Measurements from ENCODE around the gene CPAMD8. TPM values are rescaled to one million over a fixed set of nuclear protein-coding genes. Genes with fewer than 3 reads are reported as not detected.

Gene CPAMD8
- total RNA-seq, 2 experiments from 2014 or later, result 0.11 to 0.41 TPM

DNA sequence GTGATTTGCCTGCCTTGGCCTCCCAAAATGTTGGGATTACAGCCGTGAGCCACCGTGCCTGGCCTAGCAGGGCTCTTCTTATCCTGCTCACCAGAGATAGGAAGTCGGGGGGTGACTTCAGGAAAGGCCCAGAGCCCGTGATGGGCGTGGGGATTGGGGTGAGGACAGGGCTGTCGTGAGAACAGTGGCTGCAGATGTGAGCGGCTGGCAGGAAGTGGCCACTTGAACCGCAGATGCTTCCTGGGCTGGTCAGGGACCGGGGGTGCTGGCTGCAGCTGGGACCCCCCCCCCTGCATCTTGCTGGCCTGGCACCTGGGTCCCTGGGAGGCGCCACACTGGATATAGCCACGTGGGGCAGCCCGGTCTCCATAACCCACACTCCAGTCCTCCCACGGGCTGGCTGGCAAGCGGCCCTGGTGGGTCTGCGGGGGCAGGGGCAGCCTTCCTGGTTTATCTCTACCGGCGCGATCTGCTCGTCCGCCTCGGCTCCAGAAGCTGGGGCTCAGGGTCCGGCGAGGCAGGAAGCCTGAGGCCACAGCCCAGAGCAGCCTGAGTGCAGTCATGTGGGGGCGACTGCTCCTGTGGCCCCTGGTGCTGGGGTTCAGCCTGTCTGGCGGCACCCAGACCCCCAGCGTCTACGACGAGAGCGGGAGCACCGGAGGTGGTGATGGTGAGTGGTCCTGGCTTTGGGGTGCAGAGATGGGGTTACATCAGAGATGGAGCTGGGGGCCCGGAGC is 137.8 kb downstream of the CPAMD8 start, which contains the start of gene F2RL3:
TSS of gene F2RL3 (plus strand) at position 371 of the 737 bp plus-strand sequence. CDS start at position 562, 191 bp downstream.
- POLR2A ChIA-PET, result no interaction called here
- ATAC-seq (no peak), DNase-seq (no peak)
- no peaks in the 10 kb centered on the region for H3K9me3 Mint-ChIP-seq (ENCODE audit: low read depth)
- intact Hi-C loops (cut with DNase I, micrococcal nuclease), result no loop called here
- H3K36me3 Mint-ChIP-seq (ENCODE audit: low read depth), result no peaks in the 10 kb centered on the region
- peaks cover 17% of the 10 kb centered on the region for H3K27me3 Mint-ChIP-seq
- CTCF ChIA-PET, result no interaction called here
- no peak within 1 kb of the TSS for H3K27ac Mint-ChIP-seq
- H3K4me3 Mint-ChIP-seq, result no peak within 1 kb of the TSS
- H3K4me1 Mint-ChIP-seq, result peaks cover 5% of the 10 kb centered on the region

DNA sequence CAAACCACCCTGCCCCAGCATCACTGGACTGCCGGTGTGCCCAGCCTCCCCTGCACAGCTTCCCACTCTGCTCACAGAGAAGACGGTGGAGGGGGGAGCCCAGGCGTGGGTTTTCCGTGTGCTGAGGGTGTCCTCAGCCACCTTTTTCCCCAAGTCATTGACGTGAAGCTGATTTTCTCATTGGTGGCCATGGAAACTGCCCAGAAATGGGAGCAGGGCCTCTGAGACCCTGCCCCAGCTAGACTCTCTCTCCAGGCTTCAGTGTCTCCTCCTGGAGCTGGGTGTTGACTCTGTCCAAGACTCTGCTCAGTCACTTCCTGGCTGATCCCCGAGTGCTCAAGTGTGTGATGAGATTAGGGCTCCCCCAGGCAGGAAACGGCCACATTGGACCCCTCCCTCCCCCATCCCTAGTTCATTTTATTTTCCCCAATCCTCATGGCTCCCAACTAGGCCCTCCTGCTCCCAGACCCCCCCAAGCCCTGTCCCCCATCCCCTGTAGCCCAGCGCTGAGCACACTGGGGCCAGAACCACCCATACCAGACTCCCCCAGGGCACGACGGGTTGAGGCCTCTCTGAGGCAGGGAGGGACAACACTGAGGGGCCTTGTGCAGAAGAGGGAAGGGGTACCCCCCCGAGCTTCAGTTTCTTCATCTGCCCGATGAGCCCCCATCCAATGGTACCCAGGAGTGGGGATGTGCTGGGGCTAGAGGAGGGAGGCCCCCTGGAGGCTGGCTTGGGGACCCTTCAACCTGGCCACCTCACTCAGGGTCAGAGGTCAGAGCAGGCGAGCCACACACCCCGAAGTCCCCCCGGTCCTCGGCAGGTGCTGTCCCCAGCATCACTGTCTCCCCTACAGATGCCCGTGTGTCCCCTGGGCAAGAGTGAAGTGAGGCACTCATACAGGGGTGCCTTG is 139.0 kb downstream of the CPAMD8 start:
- ChIA-PET CTCF (no interaction called here), POLR2A (interaction anchor here (0.6 kb wide), 1 partner anchor 1762 kb away, joined by 3 read pairs; no protein-coding TSS in a partner anchor)
- peaks cover 4% of the 10 kb centered on the region for H3K36me3 Mint-ChIP-seq (ENCODE audit: low read depth)
- H3K4me1 Mint-ChIP-seq, result no peaks in the 10 kb centered on the region
- intact Hi-C loops (cut with DNase I, micrococcal nuclease), result no loop called here
- peaks cover 4% of the 10 kb centered on the region for H3K9me3 Mint-ChIP-seq (ENCODE audit: low read depth)
- ATAC-seq (no peak), DNase-seq (no peak)
- no peak overlapping the region for H3K27ac Mint-ChIP-seq
- peaks cover 13% of the 10 kb centered on the region for H3K27me3 Mint-ChIP-seq
- H3K4me3 Mint-ChIP-seq, result no peak overlapping the region

DNA sequence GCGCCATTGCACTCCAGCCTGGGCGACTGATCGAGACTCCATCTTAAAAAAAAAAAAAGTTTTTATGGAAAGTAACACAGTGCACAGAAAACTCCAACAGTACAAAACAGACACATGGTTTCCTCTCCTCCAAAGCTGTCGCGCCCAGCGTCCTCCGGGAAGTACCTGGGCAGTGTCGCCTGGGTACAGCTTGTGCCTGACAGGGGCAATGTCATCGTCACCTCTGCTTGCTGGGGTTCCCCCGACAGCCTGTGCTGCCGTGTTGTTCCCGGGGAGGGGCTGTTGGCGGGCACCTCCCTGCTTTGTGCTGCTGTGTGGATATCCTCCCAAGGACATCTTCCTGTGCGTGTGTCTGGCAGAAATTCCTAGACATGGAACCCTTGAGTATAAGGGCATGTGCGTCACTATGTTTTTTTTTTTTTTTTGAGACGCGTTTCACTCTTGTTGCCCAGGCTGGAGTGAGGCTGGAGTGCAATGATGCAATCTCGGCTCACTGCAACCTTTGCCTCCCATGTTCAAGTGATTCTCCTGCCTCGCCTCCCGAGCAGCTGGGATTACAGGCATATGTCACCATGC is 140.2 kb downstream of the CPAMD8 start:
- ChIA-PET POLR2A (no interaction called here), CTCF (no interaction called here)
- Mint-ChIP-seq H3K4me3 (no peak overlapping the region), H3K9me3 (ENCODE audit: low read depth) (peaks cover 13% of the 10 kb centered on the region), H3K27me3 (peaks cover 7% of the 10 kb centered on the region), H3K36me3 (ENCODE audit: low read depth) (peaks cover 10% of the 10 kb centered on the region), H3K4me1 (no peaks in the 10 kb centered on the region), H3K27ac (no peak overlapping the region)
- no peak for DNase-seq
- intact Hi-C loops (cut with DNase I, micrococcal nuclease), result no loop called here
- ATAC-seq, result no peak

DNA sequence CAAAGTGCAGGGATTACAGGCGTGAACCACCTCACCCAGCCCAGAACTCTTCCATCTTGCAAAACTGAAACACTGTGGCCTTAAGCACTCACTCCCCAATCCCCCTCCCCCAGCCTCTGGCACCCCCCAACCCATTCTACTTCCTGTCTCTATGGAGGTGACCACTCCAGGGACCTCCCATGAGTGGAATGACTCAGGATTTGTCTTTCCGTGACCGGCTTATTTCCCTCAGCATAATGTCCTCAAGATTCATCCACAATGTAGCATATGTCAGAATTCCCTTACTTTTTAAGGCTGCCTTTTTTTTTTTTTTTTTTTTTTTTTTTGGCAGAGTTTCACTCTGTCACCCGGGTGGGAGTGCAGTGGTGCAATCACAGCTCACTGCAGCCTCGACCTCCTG is 141.4 kb downstream of the CPAMD8 start:
- peaks cover 16% of the 10 kb centered on the region for H3K9me3 Mint-ChIP-seq (ENCODE audit: low read depth)
- peaks cover 17% of the 10 kb centered on the region for H3K36me3 Mint-ChIP-seq (ENCODE audit: low read depth)
- ChIA-PET CTCF (no interaction called here), POLR2A (no interaction called here)
- DNase-seq (no peak), ATAC-seq (no peak)
- H3K4me1 Mint-ChIP-seq, result no peaks in the 10 kb centered on the region
- no peak overlapping the region for H3K27ac Mint-ChIP-seq
- H3K27me3 Mint-ChIP-seq, result peaks cover 7% of the 10 kb centered on the region
- intact Hi-C loops (cut with DNase I, micrococcal nuclease), result no loop called here
- H3K4me3 Mint-ChIP-seq, result no peak overlapping the region

DNA sequence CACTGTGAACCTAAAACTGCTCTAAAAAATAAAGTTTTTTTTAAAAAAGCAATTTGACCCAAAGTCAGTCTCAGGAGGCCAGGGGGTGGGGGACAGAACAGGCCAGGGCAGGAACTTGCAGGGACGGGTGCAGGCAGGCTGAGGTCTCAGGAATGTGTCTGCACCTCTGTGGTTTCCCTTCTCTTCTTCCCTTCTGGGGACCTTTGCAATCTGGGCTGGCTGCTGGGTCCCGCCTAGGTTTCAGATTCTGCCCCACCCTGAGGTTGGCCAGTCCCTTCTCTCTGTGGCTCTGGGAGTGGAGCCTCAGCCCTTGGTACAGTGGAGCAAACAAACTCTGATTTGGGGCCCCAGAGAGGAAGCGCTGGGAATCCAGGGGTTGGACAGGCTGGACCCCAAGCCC is 143.1 kb downstream of the CPAMD8 start:
- Mint-ChIP-seq H3K27ac (no peak overlapping the region), H3K4me3 (no peak overlapping the region), H3K36me3 (ENCODE audit: low read depth) (peaks cover 31% of the 10 kb centered on the region), H3K4me1 (no peaks in the 10 kb centered on the region), H3K9me3 (ENCODE audit: low read depth) (peaks cover 16% of the 10 kb centered on the region), H3K27me3 (peaks cover 1% of the 10 kb centered on the region)
- ChIA-PET CTCF (interaction anchor here (0.6 kb wide), 1 partner anchor 1724 kb away, joined by 3 read pairs; no protein-coding TSS in a partner anchor), POLR2A (no interaction called here)
- ATAC-seq, result no peak
- no peak for DNase-seq
- intact Hi-C loops (cut with DNase I, micrococcal nuclease), result no loop called here

DNA sequence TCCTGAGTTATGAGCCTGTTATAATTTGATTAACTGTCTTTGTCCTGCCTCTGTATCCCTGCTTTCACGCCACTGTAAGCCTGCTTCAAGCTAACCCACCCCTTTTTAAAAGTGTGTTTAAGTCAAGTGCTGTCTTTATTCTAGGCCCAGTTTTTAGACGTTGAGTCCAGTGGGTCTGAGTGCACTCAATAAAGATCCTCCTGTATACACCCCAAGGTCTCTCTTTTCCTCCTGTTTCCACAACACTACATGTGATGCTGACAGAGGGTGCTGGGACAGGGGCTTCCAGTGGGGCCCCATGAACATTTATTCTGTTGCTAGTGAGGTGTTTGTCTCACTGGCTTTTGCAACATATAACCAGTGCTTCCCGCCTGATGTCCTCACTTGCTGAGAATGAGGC is 144.5 kb downstream of the CPAMD8 start:
- ChIA-PET POLR2A (no interaction called here), CTCF (no interaction called here)
- no peak for DNase-seq
- peaks cover 33% of the 10 kb centered on the region for H3K36me3 Mint-ChIP-seq (ENCODE audit: low read depth)
- intact Hi-C loops (cut with DNase I, micrococcal nuclease), result no loop called here
- ATAC-seq, result no peak
- H3K9me3 Mint-ChIP-seq (ENCODE audit: low read depth), result peaks cover 16% of the 10 kb centered on the region
- H3K4me1 Mint-ChIP-seq, result no peaks in the 10 kb centered on the region
- no peak overlapping the region for H3K27ac Mint-ChIP-seq
- H3K4me3 Mint-ChIP-seq, result no peak overlapping the region
- no peaks in the 10 kb centered on the region for H3K27me3 Mint-ChIP-seq

DNA sequence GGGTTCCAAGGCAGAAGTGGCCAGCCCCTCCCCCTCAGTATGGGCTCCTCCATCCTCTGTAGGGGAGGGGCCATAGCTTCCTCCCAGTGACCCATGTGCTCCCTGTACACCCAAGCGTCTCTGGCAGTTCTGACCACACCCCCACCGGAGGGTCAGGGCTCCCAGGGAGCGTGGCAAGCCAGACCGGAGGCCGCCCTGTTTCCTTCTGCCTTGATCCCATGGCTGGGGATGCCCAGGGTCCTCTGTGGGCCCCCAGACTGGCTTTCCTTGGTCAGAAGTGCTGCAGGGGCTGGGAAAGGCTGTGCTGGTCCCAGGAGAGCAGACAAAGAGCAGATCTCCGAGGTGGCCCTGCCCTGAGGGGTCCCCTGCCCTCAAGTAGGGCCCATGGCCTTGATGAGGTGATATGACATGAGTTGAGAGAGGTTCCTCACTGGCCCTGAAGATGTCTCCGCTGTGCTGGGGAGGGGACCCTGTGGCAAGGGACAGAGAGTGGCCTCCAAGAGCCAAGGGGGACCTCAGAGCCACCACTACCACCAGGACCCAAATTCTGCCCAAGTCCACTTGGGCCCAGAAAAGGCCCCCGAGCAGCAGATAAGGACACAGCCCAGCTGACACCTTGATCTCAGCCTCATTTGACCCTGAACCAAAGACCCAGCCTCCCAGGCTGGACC is 145.6 kb downstream of the CPAMD8 start:
- H3K9me3 Mint-ChIP-seq (ENCODE audit: low read depth), result peaks cover 16% of the 10 kb centered on the region
- peaks cover 36% of the 10 kb centered on the region for H3K36me3 Mint-ChIP-seq (ENCODE audit: low read depth)
- POLR2A ChIA-PET, result no interaction called here
- no peak overlapping the region for H3K27ac Mint-ChIP-seq
- CTCF ChIA-PET, result interaction anchor here (0.6 kb wide), 1 partner anchor 821 kb away, joined by 3 read pairs; no protein-coding TSS in a partner anchor
- DNase-seq (no peak), ATAC-seq (no peak)
- H3K4me1 Mint-ChIP-seq, result no peaks in the 10 kb centered on the region
- H3K27me3 Mint-ChIP-seq, result no peaks in the 10 kb centered on the region
- intact Hi-C loops (cut with DNase I, micrococcal nuclease), result no loop called here
- no peak overlapping the region for H3K4me3 Mint-ChIP-seq

DNA sequence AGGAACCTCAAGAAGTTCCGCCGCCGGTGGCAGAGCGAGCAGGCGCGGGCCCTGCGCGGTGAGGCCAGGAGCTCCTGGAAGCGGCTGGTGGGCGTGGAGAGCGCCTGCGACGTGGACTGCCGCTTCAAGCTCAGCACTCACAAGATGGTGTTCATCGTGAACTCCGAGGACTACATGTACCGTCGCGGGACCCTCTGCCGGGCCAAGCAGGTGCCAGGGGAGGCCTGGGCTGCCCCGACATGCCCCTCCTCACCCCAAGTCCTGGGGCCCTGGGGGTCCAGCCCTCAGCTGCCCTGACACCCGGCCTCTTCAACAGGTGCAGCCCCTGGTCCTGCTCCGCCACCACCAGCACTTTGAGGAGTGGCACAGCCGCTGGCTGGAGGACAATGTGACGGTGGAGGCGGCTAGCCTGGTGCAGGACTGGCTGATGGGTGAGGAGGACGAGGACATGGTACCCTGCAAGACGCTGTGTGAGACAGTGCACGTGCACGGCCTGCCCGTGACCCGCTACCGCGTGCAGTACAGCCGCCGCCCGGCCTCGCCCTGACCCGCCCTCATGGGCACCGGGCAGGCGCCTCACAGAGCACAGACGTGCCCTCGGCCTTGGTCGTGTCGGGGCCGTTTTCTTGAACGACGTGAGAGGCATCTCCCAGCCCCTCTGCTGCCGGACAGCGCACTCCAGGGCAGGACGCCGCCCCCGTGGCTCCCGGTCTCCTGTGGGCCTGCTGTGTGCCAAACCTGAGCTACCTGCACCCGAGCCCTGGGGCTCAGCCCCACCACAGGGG is 148.2 kb downstream of the CPAMD8 start:
- H3K4me3 Mint-ChIP-seq, result no peak overlapping the region
- intact Hi-C loops (cut with DNase I, micrococcal nuclease), result no loop called here
- H3K27me3 Mint-ChIP-seq, result no peaks in the 10 kb centered on the region
- H3K36me3 Mint-ChIP-seq (ENCODE audit: low read depth), result peaks cover 52% of the 10 kb centered on the region
- POLR2A ChIA-PET, result no interaction called here
- DNase-seq (no peak), ATAC-seq (no peak)
- H3K27ac Mint-ChIP-seq, result no peak overlapping the region
- peaks cover 9% of the 10 kb centered on the region for H3K4me1 Mint-ChIP-seq
- CTCF ChIA-PET, result no interaction called here
- H3K9me3 Mint-ChIP-seq (ENCODE audit: low read depth), result peaks cover 16% of the 10 kb centered on the region

DNA sequence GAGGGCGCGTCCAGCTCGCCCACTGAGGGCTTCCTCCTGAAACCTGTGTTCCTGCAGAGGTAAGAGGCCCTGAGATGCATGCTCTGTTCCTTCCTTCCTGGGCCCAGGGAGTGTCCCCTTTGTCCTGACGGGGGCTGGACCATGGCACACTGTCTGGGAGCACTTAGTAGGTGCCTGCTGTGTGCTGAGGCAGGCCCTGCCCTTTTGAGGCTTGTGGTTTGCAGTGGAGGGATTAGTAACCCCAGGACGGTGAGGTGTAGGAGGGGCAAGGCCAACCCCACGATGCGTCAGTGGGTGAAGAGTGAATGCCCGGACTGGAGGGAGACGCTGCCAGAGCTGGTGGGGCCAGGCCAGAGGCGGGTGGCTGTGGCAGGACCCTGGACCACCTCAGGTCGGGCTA is 149.0 kb downstream of the CPAMD8 start:
- H3K9me3 Mint-ChIP-seq (ENCODE audit: low read depth), result peaks cover 12% of the 10 kb centered on the region
- ChIA-PET POLR2A (no interaction called here), CTCF (no interaction called here)
- no peak overlapping the region for H3K27ac Mint-ChIP-seq
- no peaks in the 10 kb centered on the region for H3K27me3 Mint-ChIP-seq
- peaks cover 9% of the 10 kb centered on the region for H3K4me1 Mint-ChIP-seq
- DNase-seq (no peak), ATAC-seq (no peak)
- intact Hi-C loops (cut with DNase I, micrococcal nuclease), result no loop called here
- H3K4me3 Mint-ChIP-seq, result no peak overlapping the region
- H3K36me3 Mint-ChIP-seq (ENCODE audit: low read depth), result peaks cover 49% of the 10 kb centered on the region

DNA sequence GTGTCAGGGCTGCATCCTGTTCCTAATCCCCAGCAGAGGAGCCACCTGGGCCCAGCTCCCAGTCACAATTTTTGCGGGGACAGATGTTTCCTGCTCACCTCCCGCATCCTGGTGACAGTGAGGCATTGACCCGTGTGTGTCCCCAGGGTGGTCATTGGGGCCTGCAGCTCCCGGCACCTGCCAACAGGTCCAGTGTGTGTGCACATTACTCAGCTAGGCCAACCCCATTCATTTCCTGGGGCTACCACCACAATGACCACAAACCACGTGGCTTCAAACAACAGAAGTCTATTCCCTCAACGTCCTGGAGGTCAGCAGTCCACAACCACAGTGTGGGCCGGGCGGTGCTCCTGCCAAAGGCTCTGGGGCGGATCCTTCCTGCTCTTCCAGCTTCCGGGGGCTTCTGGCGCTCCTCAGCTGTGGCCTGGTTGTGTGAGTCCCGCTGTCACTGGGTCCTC is 149.7 kb downstream of the CPAMD8 start:
- intact Hi-C loops (cut with DNase I, micrococcal nuclease), result no loop called here
- CTCF ChIA-PET, result no interaction called here
- Mint-ChIP-seq H3K9me3 (ENCODE audit: low read depth) (peaks cover 5% of the 10 kb centered on the region), H3K27ac (no peak overlapping the region), H3K4me1 (peaks cover 9% of the 10 kb centered on the region), H3K4me3 (no peak overlapping the region), H3K36me3 (ENCODE audit: low read depth) (peaks cover 48% of the 10 kb centered on the region), H3K27me3 (no peaks in the 10 kb centered on the region)
- no peak for DNase-seq
- POLR2A ChIA-PET, result no interaction called here
- ATAC-seq, result no peak
